ENCODE results near the gene MVB12B.

- TF ChIP-seq CTCF (IDR thresholded peaks at IDR 0.05) (no peak), ZFX (IDR thresholded peaks at IDR 0.05; ENCODE audit: borderline replicate concordance) (no peak)
Measured at GRCh38 chr9:126363847-126364671, 37.4 kb downstream of the MVB12B start.

Data from 22Rv1 (cell line).